Activated naive CD4-positive, alpha-beta T cell treated with anti-CD3 and anti-CD28 coated beads for 36 hours (primary cell): Measurements from ENCODE around the gene ACP1. TPM values are rescaled to one million over a fixed set of nuclear protein-coding genes. Genes with fewer than 3 reads are reported as not detected.
A peak's percentile ranks its signal among the peaks of the same experiment; 100 is the strongest.

Experiments used
- CTCF ChIA-PET: fragments of 350-600 bp; sonication (Branson Sonifier 250); formaldehyde crosslinking; loops from one replicate; lab custom pipeline; 2021; ENCODE audit warnings: antibody characterized with exemption; lab: Charles Lee
- DNase-seq: peaks from one replicate; pipeline ENCODE4 v3.0.0-alpha.2; 2020
- H3K27ac Mint-ChIP-seq: one replicate; pipeline ENCODE4 v1.8.0; 2021; ENCODE audit warnings: mild to moderate bottlenecking, mixed read lengths
- H3K27me3 Mint-ChIP-seq: one replicate; pipeline ENCODE4 v1.8.0; 2021; ENCODE audit warnings: low read depth, mixed read lengths
- H3K36me3 Mint-ChIP-seq: one replicate; pipeline ENCODE4 v1.8.0; 2021; ENCODE audit warnings: low read depth, mixed read lengths
- H3K4me1 Mint-ChIP-seq: one replicate; pipeline ENCODE4 v1.8.0; 2021; ENCODE audit warnings: low read depth, mixed read lengths
- H3K4me3 Mint-ChIP-seq: one replicate; pipeline ENCODE4 v1.8.0; 2021; ENCODE audit warnings: mild to moderate bottlenecking, moderate library complexity, mixed read lengths
- H3K9me3 Mint-ChIP-seq: one replicate; pipeline ENCODE4 v1.8.0; 2021; ENCODE audit warnings: mixed read lengths
- intact Hi-C: fragments of 100-400 bp; cut with micrococcal nuclease; formaldehyde crosslinking; loops from one replicate; pipeline ENCODE4 v1.15.1; 2023
- total RNA-seq, 2 experiments: library from RNA; stranded (reverse); gene quantifications; one replicate each; pipeline ENCODE4 v1.2.3, GENCODE V29; 2021

ACP1 gene
- 100 to 1,000 TPM; 144 to 147 TPM for total RNA-seq

GRCh38 chr2:264493-265468 lies at the start of gene ACP1:
Gene ACP1 (plus strand): TSS chr2:264947. CDS start chr2:264965, 18 bp downstream.
- intact Hi-C loops = loop anchor here (1.0 to 10.0 kb wide), 6 partner anchors 18 to 870 kb away; partner anchors contain the start of gene TMEM18
- peaks cover 2% of the 10 kb centered on the region for H3K9me3 Mint-ChIP-seq
- peak within 1 kb of the TSS; percentile 91 for H3K4me3 Mint-ChIP-seq
- peaks cover 32% of the 10 kb centered on the region for H3K36me3 Mint-ChIP-seq
- peaks cover 39% of the 10 kb centered on the region for H3K4me1 Mint-ChIP-seq
- H3K27me3 Mint-ChIP-seq = no peaks in the 10 kb centered on the region
- peak; percentile 94 for DNase-seq
- CTCF ChIA-PET = no interaction called here
- peak within 1 kb of the TSS; percentile 90 for H3K27ac Mint-ChIP-seq

- H3K4me1 Mint-ChIP-seq = no peaks in the 10 kb centered on the region
- intact Hi-C loops = no loop called here
- DNase-seq = no peak
These were observed 48.7 kb upstream of the ACP1 start for GRCh38 chr2:216068-216467.

GRCh38 chr2:223451-223850 lies 41.3 kb upstream of the ACP1 start:
- CTCF ChIA-PET = no interaction called here
- Mint-ChIP-seq H3K27ac (no peak overlapping the region), H3K27me3 (no peaks in the 10 kb centered on the region), H3K9me3 (no peaks in the 10 kb centered on the region), H3K36me3 (peaks cover 39% of the 10 kb centered on the region), H3K4me3 (no peak overlapping the region), H3K4me1 (no peaks in the 10 kb centered on the region)
- intact Hi-C loops = no loop called here
- no peak for DNase-seq

More at GRCh38 chr2:216068-216467, 48.7 kb upstream of the ACP1 start:
- CTCF ChIA-PET = no interaction called here
- Mint-ChIP-seq H3K27ac (no peak overlapping the region), H3K36me3 (peaks cover 14% of the 10 kb centered on the region), H3K9me3 (no peaks in the 10 kb centered on the region), H3K27me3 (no peaks in the 10 kb centered on the region), H3K4me3 (no peak overlapping the region)

- peaks cover 42% of the 10 kb centered on the region for H3K36me3 Mint-ChIP-seq
- no peaks in the 10 kb centered on the region for H3K27me3 Mint-ChIP-seq
- H3K4me1 Mint-ChIP-seq = no peaks in the 10 kb centered on the region
- DNase-seq = no peak
- no peak overlapping the region for H3K4me3 Mint-ChIP-seq
- H3K27ac Mint-ChIP-seq = no peak overlapping the region
- intact Hi-C loops = no loop called here
- no peaks in the 10 kb centered on the region for H3K9me3 Mint-ChIP-seq
- CTCF ChIA-PET = no interaction called here
These were observed 40.6 kb upstream of the ACP1 start for GRCh38 chr2:223971-224760.

GRCh38 chr2:228115-228514 lies 36.6 kb upstream of the ACP1 start:
- H3K36me3 Mint-ChIP-seq = peaks cover 39% of the 10 kb centered on the region
- intact Hi-C loops = no loop called here
- no peaks in the 10 kb centered on the region for H3K9me3 Mint-ChIP-seq
- H3K4me3 Mint-ChIP-seq = no peak overlapping the region
- CTCF ChIA-PET = interaction anchor here (0.6 kb wide), 1 partner anchor 407 kb away, joined by 3 read pairs; no protein-coding TSS in a partner anchor
- no peak overlapping the region for H3K27ac Mint-ChIP-seq
- H3K4me1 Mint-ChIP-seq = no peaks in the 10 kb centered on the region
- H3K27me3 Mint-ChIP-seq = no peaks in the 10 kb centered on the region
- no peak for DNase-seq

- no peaks in the 10 kb centered on the region for H3K4me1 Mint-ChIP-seq
- CTCF ChIA-PET = interaction anchor here (0.6 kb wide), 1 partner anchor 406 kb away, joined by 3 read pairs; no protein-coding TSS in a partner anchor
- H3K36me3 Mint-ChIP-seq = peaks cover 38% of the 10 kb centered on the region
- DNase-seq = no peak
- no peak overlapping the region for H3K27ac Mint-ChIP-seq
- H3K27me3 Mint-ChIP-seq = no peaks in the 10 kb centered on the region
- intact Hi-C loops = no loop called here
- no peak overlapping the region for H3K4me3 Mint-ChIP-seq
- no peaks in the 10 kb centered on the region for H3K9me3 Mint-ChIP-seq
These were observed 36.0 kb upstream of the ACP1 start for GRCh38 chr2:228518-229278.

- intact Hi-C loops = no loop called here
- CTCF ChIA-PET = no interaction called here
- H3K27me3 Mint-ChIP-seq = no peaks in the 10 kb centered on the region
- no peak overlapping the region for H3K4me3 Mint-ChIP-seq
- DNase-seq = no peak
- H3K4me1 Mint-ChIP-seq = no peaks in the 10 kb centered on the region
- H3K27ac Mint-ChIP-seq = no peak overlapping the region
- H3K9me3 Mint-ChIP-seq = no peaks in the 10 kb centered on the region
- peaks cover 23% of the 10 kb centered on the region for H3K36me3 Mint-ChIP-seq
These were observed 33.1 kb upstream of the ACP1 start for GRCh38 chr2:231521-232185.

GRCh38 chr2:233030-233429 lies 31.7 kb upstream of the ACP1 start:
- H3K4me3 Mint-ChIP-seq = no peak overlapping the region
- H3K36me3 Mint-ChIP-seq = peaks cover 15% of the 10 kb centered on the region
- intact Hi-C loops = no loop called here
- no peaks in the 10 kb centered on the region for H3K4me1 Mint-ChIP-seq
- H3K27me3 Mint-ChIP-seq = no peaks in the 10 kb centered on the region
- H3K9me3 Mint-ChIP-seq = no peaks in the 10 kb centered on the region
- CTCF ChIA-PET = interaction anchor here (1.3 kb wide), 1 partner anchor 13 kb away, joined by 4 read pairs; no protein-coding TSS in a partner anchor
- no peak overlapping the region for H3K27ac Mint-ChIP-seq
- DNase-seq = no peak

GRCh38 chr2:234421-234820 lies 30.3 kb upstream of the ACP1 start:
- Mint-ChIP-seq H3K4me1 (peaks cover 2% of the 10 kb centered on the region), H3K4me3 (no peak overlapping the region), H3K36me3 (peaks cover 13% of the 10 kb centered on the region), H3K27ac (no peak overlapping the region), H3K9me3 (no peaks in the 10 kb centered on the region), H3K27me3 (no peaks in the 10 kb centered on the region)
- no peak for DNase-seq
- CTCF ChIA-PET = interaction anchor here (0.6 kb wide), 2 partner anchors 14 to 63 kb away, joined by 3 to 5 read pairs; no protein-coding TSS in a partner anchor
- intact Hi-C loops = no loop called here

- intact Hi-C loops = no loop called here
- Mint-ChIP-seq H3K27me3 (no peaks in the 10 kb centered on the region), H3K36me3 (peaks cover 17% of the 10 kb centered on the region), H3K9me3 (no peaks in the 10 kb centered on the region), H3K4me3 (no peak overlapping the region), H3K27ac (no peak overlapping the region), H3K4me1 (peaks cover 2% of the 10 kb centered on the region)
- CTCF ChIA-PET = interaction anchor here (0.9 to 1.4 kb wide), 4 partner anchors 10 to 54 kb away, joined by 3 to 7 read pairs (median 4); no protein-coding TSS in a partner anchor
- DNase-seq = no peak
These were observed 27.7 kb upstream of the ACP1 start for GRCh38 chr2:236993-237539.

- H3K27me3 Mint-ChIP-seq = no peaks in the 10 kb centered on the region
- H3K27ac Mint-ChIP-seq = no peak overlapping the region
- peaks cover 2% of the 10 kb centered on the region for H3K9me3 Mint-ChIP-seq
- DNase-seq = no peak
- peaks cover 23% of the 10 kb centered on the region for H3K36me3 Mint-ChIP-seq
- no peak overlapping the region for H3K4me3 Mint-ChIP-seq
- peaks cover 2% of the 10 kb centered on the region for H3K4me1 Mint-ChIP-seq
- CTCF ChIA-PET = interaction anchor here (0.6 to 1.4 kb wide), 5 partner anchors 9 to 53 kb away, joined by 3 to 7 read pairs (median 3); no protein-coding TSS in a partner anchor
- intact Hi-C loops = no loop called here
These were observed 26.9 kb upstream of the ACP1 start for GRCh38 chr2:237878-238277.
